GM12865 (cell line): ENCODE data around the gene RNASE8.
A peak's percentile ranks its signal among the peaks of the same experiment; 100 is the strongest.
"Not testable (repeated sequence)": the region's sequence is repeated elsewhere in the genome, so short reads cannot be mapped to it uniquely, and the experiment has no call there.

ENCODE experiments used
- DNase-seq: peaks from one replicate; pipeline ENCODE4 v3.0.0; 2010; ENCODE audit warnings: low read depth
- H3K4me3 ChIP-seq: 2 replicates; pipeline ENCODE4 v1.5.1; 2011; ENCODE audit warnings: mild to moderate bottlenecking, low read depth, low read length, control low read depth
- CTCF ChIP-seq: IDR thresholded peaks from 2 replicates; pipeline ENCODE4 v1.5.1; 2011; ENCODE audit warnings: low read length, control low read depth, low read depth, inconsistent platforms; ENCODE audit not compliant: insufficient read depth; ENCODE audit errors: missing control alignments

Gene RNASE8

GRCh38 chr14:21038441-21039422, 18.9 kb upstream of the RNASE8 start:
- TF ChIP-seq CTCF = no peak
- no peak for DNase-seq
- H3K4me3 ChIP-seq = no peak overlapping the region

- DNase-seq = peak; percentile 50
- TF ChIP-seq CTCF = peak; percentile 49
- H3K4me3 ChIP-seq = no peak overlapping the region
Measured at GRCh38 chr14:21039585-21040369, 17.8 kb upstream of the RNASE8 start.

GRCh38 chr14:21040370-21040925, 17.2 kb upstream of the RNASE8 start:
- no peak for DNase-seq
- TF ChIP-seq CTCF = no peak
- no peak overlapping the region for H3K4me3 ChIP-seq

GRCh38 chr14:21040941-21041340, 16.7 kb upstream of the RNASE8 start:
- not testable (repeated sequence) for H3K4me3 ChIP-seq, DNase-seq

- no peak within 1 kb of the TSS for H3K4me3 ChIP-seq
- no peak for DNase-seq
- TF ChIP-seq CTCF = no peak
Measured at GRCh38 chr14:21041676-21042433, 15.8 kb upstream of the RNASE8 start, which contains the start of gene RNASE7. RNASE7 (plus strand) TSS chr14:21042362; CDS start chr14:21042993, 631 bp downstream.

GRCh38 chr14:21042918-21043317, 14.7 kb upstream of the RNASE8 start:
- no peak for DNase-seq
- TF ChIP-seq CTCF = no peak

More at GRCh38 chr14:21042918-21043317, 14.7 kb upstream of the RNASE8 start:
- H3K4me3 ChIP-seq = no peak overlapping the region
